K562 (cell line): ENCODE results near the gene GZF1. TPM values are rescaled to one million over a fixed set of nuclear protein-coding genes. Genes with fewer than 3 reads are reported as not detected.

Source experiments
- ATAC-seq: fragments of 200-7000 bp; cut with Tn5 transposase; 3 replicates; pipeline ENCODE4 v1.9.1; 2020; ENCODE audit warnings: moderate library complexity
- BruUV-seq: library from RNA; stranded (reverse); fragments of 400-500 nt; replicated peaks from 2 replicates; lab custom pipeline; 2021; lab: Mats Ljungman, UMichigan
- CTCF ChIA-PET: fragments of 300-600 bp; formaldehyde crosslinking; extraction: SDS; loops from one replicate; lab custom pipeline; 2021; ENCODE audit warnings: low intra/inter-chr PET ratio; lab: Yijun Ruan, JAX
- POLR2A ChIA-PET: fragments of 300-600, 350-650 bp; sonication (Branson Sonifier 250); formaldehyde crosslinking; extraction: SDS; loops from one replicate; lab custom pipeline; 2021; ENCODE audit warnings: antibody characterized with exemption, inconsistent platforms; lab: Yijun Ruan, JAX
- DNase-seq, 4 experiments: peaks; one replicate each; pipeline versions ENCODE4 v3.0.0 to v3.0.0-alpha.2; 2011 to 2018; ENCODE audit warnings: low spot score in 3 of 4, mixed read lengths in 3 of 4; ENCODE audit errors: extremely low read depth in 1 of 4
- FAIRE-seq: peaks from 2 replicates; lab custom pipeline; 2011; peaks lifted over from hg19 to GRCh38; lab: Jason Lieb, UNC
- H2AFZ ChIP-seq: 2 replicates; pipeline ENCODE4 v1.6.0; 2011; ENCODE audit warnings: low read depth, low read length, control low read depth, inconsistent platforms
- H3K27ac ChIP-seq: fragments of 200-600 bp; 3 replicates; pipeline ENCODE4 v1.8.0; 2011; ENCODE audit warnings: low read depth, mild to moderate bottlenecking, control low read depth, inconsistent platforms, low read length, moderate library complexity, mixed read lengths; ENCODE audit errors: extremely low read depth
- H3K27me3 ChIP-seq, 2 experiments: fragments of 300-600 bp in 1 of 2; 2 replicates in 1 of 2; 3 replicates in 1 of 2; pipeline versions ENCODE4 v1.6.0 to v1.8.0; 2011; ENCODE audit warnings: inconsistent platforms in 2 of 2, low read length in 2 of 2, mild to moderate bottlenecking in 1 of 2, mixed read lengths in 1 of 2, moderate library complexity in 1 of 2; ENCODE audit not compliant: control insufficient read depth in 2 of 2, insufficient read depth in 2 of 2
- H3K36me3 ChIP-seq: fragments of 300-600 bp; 3 replicates; pipeline ENCODE4 v1.8.0; 2011; ENCODE audit warnings: mild to moderate bottlenecking, low read length, inconsistent platforms; ENCODE audit not compliant: control insufficient read depth, insufficient read depth
- H3K4me1 ChIP-seq, 2 experiments: fragments of 200-600 bp in 1 of 2; replicated peaks in 1 of 2; 2 replicates in 1 of 2; 3 replicates in 1 of 2; pipeline versions ENCODE4 v1.5.1 to v1.8.0; 2011; ENCODE audit warnings: inconsistent platforms in 2 of 2, low read length in 2 of 2, mild to moderate bottlenecking in 1 of 2, mixed read lengths in 1 of 2, moderate library complexity in 1 of 2; ENCODE audit not compliant: control insufficient read depth in 2 of 2, insufficient read depth in 2 of 2
- H3K4me2 ChIP-seq: 2 replicates; pipeline ENCODE4 v1.6.1; 2011; ENCODE audit warnings: low read length, control low read depth, inconsistent platforms, mixed read lengths; ENCODE audit not compliant: insufficient read depth
- H3K4me3 ChIP-seq: fragments of 200-600 bp; sonication (generic), shearing (Covaris generic); 2 replicates; pipeline ENCODE4 v1.5.1; 2016; ENCODE audit warnings: control low read depth, inconsistent platforms
- H3K79me2 ChIP-seq: fragments of 200-600 bp; 3 replicates; pipeline ENCODE4 v1.8.0; 2011; ENCODE audit warnings: low read length, inconsistent platforms; ENCODE audit not compliant: control insufficient read depth, insufficient read depth
- H3K9ac ChIP-seq, 2 experiments: 2 replicates each; pipeline versions ENCODE4 v1.6.0 to v1.6.1; 2011; ENCODE audit warnings: low read depth in 2 of 2, low read length in 2 of 2, control low read depth in 1 of 2, inconsistent platforms in 1 of 2, mild to moderate bottlenecking in 1 of 2, mixed read lengths in 1 of 2; ENCODE audit not compliant: insufficient read depth in 1 of 2
- H3K9me1 ChIP-seq: one replicate; pipeline ENCODE4 v1.6.0; 2011; ENCODE audit warnings: inconsistent platforms, mild to moderate bottlenecking, low read length, moderate library complexity; ENCODE audit not compliant: control insufficient read depth, insufficient read depth
- H3K9me3 ChIP-seq: replicated peaks from 2 replicates; pipeline ENCODE4 v1.5.1; 2011; ENCODE audit warnings: low read depth, low read length, inconsistent platforms; ENCODE audit not compliant: control insufficient read depth, insufficient read depth
- H4K20me1 ChIP-seq: replicated peaks from 2 replicates; pipeline ENCODE4 v1.6.1; 2011; ENCODE audit warnings: low read length, inconsistent platforms, mixed read lengths; ENCODE audit not compliant: control insufficient read depth, insufficient read depth
- CSDE1 ChIP-seq, 2 experiments: fragments of 450-650 bp; IDR thresholded peaks; 2 replicates each; pipeline ENCODE4 v1.6.1; 2016; ENCODE audit warnings: mild to moderate bottlenecking in 1 of 2
- JUND ChIP-seq, 2 experiments: IDR thresholded peaks; 2 replicates in 1 of 2; 3 replicates in 1 of 2; pipeline ENCODE4 v1.6.1; 2011; ENCODE audit warnings: borderline replicate concordance in 2 of 2, low read depth in 2 of 2, low read length in 2 of 2, improper control_type of control experiment in 1 of 2, missing biosample characterization in 1 of 2, missing genetic modification characterization in 1 of 2, missing genetic modification reagents in 1 of 2
- KLF10 ChIP-seq: fragments of 250-450 bp; sonication (Bioruptor Pico); IDR thresholded peaks from 2 replicates; pipeline ENCODE4 v1.6.1; 2021; ENCODE audit warnings: matching md5 sums
- MIER1 ChIP-seq: fragments of 450-650 bp; IDR thresholded peaks from 2 replicates; pipeline ENCODE4 v1.6.1; 2016; ENCODE audit warnings: antibody characterized with exemption, mild to moderate bottlenecking, low read depth
- PBX2 ChIP-seq, 2 experiments: IDR thresholded peaks in 1 of 2; conservative IDR thresholded peaks in 1 of 2; 2 replicates each; pipeline ENCODE4 v1.6.1; 2016; ENCODE audit warnings: low read depth in 2 of 2, mild to moderate bottlenecking in 1 of 2, missing compliant biosample characterization in 1 of 2, missing genetic modification characterization in 1 of 2, moderate library complexity in 1 of 2
- POLR2AphosphoS2 ChIP-seq: IDR thresholded peaks from 2 replicates; pipeline ENCODE4 v1.6.1; 2012; ENCODE audit warnings: low read length, improper control_type of control experiment
- SIN3B ChIP-seq: fragments of 450-650 bp; IDR thresholded peaks from 2 replicates; pipeline ENCODE4 v1.6.1; 2017; ENCODE audit warnings: low read depth, mild to moderate bottlenecking, moderate library complexity
- SNRNP70 ChIP-seq: fragments of 200-400 bp; formaldehyde crosslinking; optimal IDR thresholded peaks from 2 replicates; pipeline ENCODE3; 2017; ENCODE audit warnings: low read depth, low read length
- SRSF7 ChIP-seq: fragments of 200-400 bp; formaldehyde crosslinking; optimal IDR thresholded peaks from 2 replicates; pipeline ENCODE3; 2017; ENCODE audit warnings: mild to moderate bottlenecking, low read depth, low read length
- TBL1XR1 ChIP-seq, 2 experiments: IDR thresholded peaks; 2 replicates each; pipeline ENCODE4 v1.6.1; 2012; ENCODE audit warnings: improper control_type of control experiment in 2 of 2, low read length in 2 of 2, mild to moderate bottlenecking in 1 of 2
- ZNF12 ChIP-seq: sonication (generic); formaldehyde crosslinking; IDR thresholded peaks from 2 replicates; pipeline ENCODE4 v1.4.0; 2020; ENCODE audit warnings: mild to moderate bottlenecking, missing genetic modification reagents
- ZNF23 ChIP-seq: fragments of 250-450 bp; sonication (Bioruptor Pico); IDR thresholded peaks from 2 replicates; pipeline ENCODE4 v1.4.0; 2020; ENCODE audit warnings: mild to moderate bottlenecking
- ZNF444 ChIP-seq: fragments of 250-450 bp; sonication (Bioruptor Pico); IDR thresholded peaks from 2 replicates; pipeline ENCODE4 v1.4.0; 2020; ENCODE audit warnings: mild to moderate bottlenecking, moderate library complexity
- ZNF76 ChIP-seq: fragments of 250-450 bp; sonication (Bioruptor Pico); IDR thresholded peaks from 2 replicates; pipeline ENCODE4 v1.4.0; 2020; ENCODE audit warnings: mild to moderate bottlenecking, moderate library complexity, borderline replicate concordance
- WGBS: fragments of 100-300 bp; shearing (Covaris generic); methylation state at CpG from one replicate; pipeline ENCODE4 v1.1.6; 2016; ENCODE audit warnings: low coverage, mixed read lengths; ENCODE audit not compliant: insufficient coverage; ENCODE audit errors: missing lambda C conversion rate; 5-methylcytosine and 5-hydroxymethylcytosine counted together
- in situ Hi-C: fragments of 300-500 bp; cut with MboI; formaldehyde crosslinking; loops from 4 replicates; pipeline ENCODE4 v1.15.0; 2018; ENCODE audit warnings: inconsistent platforms, mixed read lengths
- intact Hi-C: fragments of 100-400 bp; cut with micrococcal nuclease; formaldehyde crosslinking; loops from 2 replicates; pipeline ENCODE4 v1.14.2; 2022
- polyA plus RNA-seq, 8 experiments: library from polyadenylated mRNA; depleted of rRNA in 4 of 8; stranded (reverse) in 5 of 8; unstranded in 3 of 8; fragments of >200 nt; fragmentation: Nextera tagmentation in 2 of 8; fragmentation: Illumina TruSeq in 1 of 8; extraction: Ambion mirVana in 2 of 8; extraction: Trizol in 1 of 8; gene quantifications; 2 replicates each; pipeline versions ENCODE4 v1.2.1 to v1.2.3, GENCODE V29; 2011 to 2014; ENCODE audit warnings: inconsistent platforms in 1 of 8, missing spikeins in 1 of 8
- total RNA-seq, 7 experiments: library from RNA; depleted of rRNA in 6 of 7; stranded (reverse); fragments of >200 nt in 6 of 7; fragmentation: Illumina TruSeq in 2 of 7; extraction: Trizol in 2 of 7; gene quantifications; 2 replicates each; pipeline versions ENCODE4 v1.2.1 to v1.2.3, GENCODE V29; 2011 to 2021; ENCODE audit warnings: low replicate concordance in 1 of 7

The GZF1 gene
- total and polyA plus RNA-seq, 9 of the 15 experiments (the other 6 are each of a cell fraction or from before 2014, with no cell fraction given): 1.2 to 15.7 (median 7.4) TPM

- DNase-seq (no peak), ATAC-seq (no peak), FAIRE-seq (no peak)
- TF ChIP-seq POLR2AphosphoS2 (0 out of 2 replicates have a peak, but pooled peaks have one; percentile 43), CSDE1 (IDR thresholded peaks at IDR 0.05) (no peak)
- Histone ChIP-seq H3K27me3 (no peaks in the 10 kb centered on the region), H2AFZ (no peak overlapping the region), H3K9me3 (no peaks in the 10 kb centered on the region), H4K20me1 (peaks cover 6% of the 10 kb centered on the region; the same call in 1 of the 2 replicates), H3K4me3 (no peak overlapping the region), H3K36me3 (peaks cover 97% of the 10 kb centered on the region), H3K9me1 (no peaks in the 10 kb centered on the region), H3K79me2 (peaks cover 26% of the 10 kb centered on the region), H3K4me2 (no peak overlapping the region), H3K9ac (no peak overlapping the region), H3K27ac (no peak overlapping the region), H3K4me1 (peaks cover 2 to 15% of the 10 kb centered on the region in 2 experiments; a peak in 4 of 5 replicates)
- intact Hi-C loops (no loop called here), in situ Hi-C loops (no loop called here)
- ChIA-PET POLR2A (interaction anchor here (0.5 to 1.4 kb wide), 2 partner anchors 9 to 28 kb away, joined by 3 to 5 read pairs; partner anchors contain the start of gene GZF1), CTCF (no interaction called here)
- WGBS: 64% methylated on average over 3 of the region's 3 CpGs
- BruUV-seq: TSS peak; percentile 18
Observed at GRCh38 chr20:23370873-23371272, 8.9 kb downstream of the GZF1 start.

- DNase-seq (no peak), ATAC-seq (no peak), FAIRE-seq (no peak)
- ChIA-PET POLR2A (no interaction called here), CTCF (no interaction called here)
- Histone ChIP-seq H3K9me3 (no peaks in the 10 kb centered on the region), H4K20me1 (peaks cover 5% of the 10 kb centered on the region; the same call in 1 of the 2 replicates), H3K9me1 (no peaks in the 10 kb centered on the region), H3K4me3 (no peak overlapping the region), H3K9ac (no peak overlapping the region), H3K36me3 (peaks cover 96% of the 10 kb centered on the region), H3K79me2 (peaks cover 20% of the 10 kb centered on the region), H2AFZ (no peak overlapping the region), H3K4me2 (no peak overlapping the region), H3K4me1 (peaks cover 0 to 10% of the 10 kb centered on the region in 2 experiments; a peak in 2 of 5 replicates), H3K27me3 (no peaks in the 10 kb centered on the region), H3K27ac (no peak overlapping the region)
- TF ChIP-seq ZNF12 (CRISPR knock-in tag) (no peak), ZNF23 (CRISPR knock-in tag) (no peak), PBX2 (CRISPR knock-in tag; IDR thresholded peaks at IDR 0.05; ENCODE audit: low read depth) (no peak), PBX2 (tag; conservative IDR thresholded peaks at IDR 0.05; ENCODE audit: low read depth) (no peak), KLF10 (CRISPR knock-in tag) (no peak), ZNF76 (CRISPR knock-in tag) (no peak), MIER1 (no peak), JUND (IDR thresholded peaks at IDR 0.05; ENCODE audit: borderline replicate concordance, low read depth, low read length) (no peak), JUND (tag; IDR thresholded peaks at IDR 0.05; ENCODE audit: borderline replicate concordance, low read depth, low read length) (no peak), TBL1XR1 (IDR thresholded peaks at IDR 0.05; ENCODE audit: low read length in 2 of 2) (no peak), SRSF7 (no peak), SIN3B (no peak), ZNF444 (CRISPR knock-in tag) (no peak), SNRNP70 (no peak)
- intact Hi-C loops (no loop called here), in situ Hi-C loops (no loop called here)
- WGBS: 88% methylated on average over 4 of the region's 4 CpGs
- BruUV-seq: no TSS peak
Observed at GRCh38 chr20:23371496-23371895, 9.5 kb downstream of the GZF1 start.
